ENCODE measurements around the gene MYO1H. TPM values are rescaled to one million over a fixed set of nuclear protein-coding genes. Genes with fewer than 3 reads are reported as not detected.

The MYO1H gene
- total RNA-seq, 1 experiment from 2014 or later: 0.26 TPM

DNA sequence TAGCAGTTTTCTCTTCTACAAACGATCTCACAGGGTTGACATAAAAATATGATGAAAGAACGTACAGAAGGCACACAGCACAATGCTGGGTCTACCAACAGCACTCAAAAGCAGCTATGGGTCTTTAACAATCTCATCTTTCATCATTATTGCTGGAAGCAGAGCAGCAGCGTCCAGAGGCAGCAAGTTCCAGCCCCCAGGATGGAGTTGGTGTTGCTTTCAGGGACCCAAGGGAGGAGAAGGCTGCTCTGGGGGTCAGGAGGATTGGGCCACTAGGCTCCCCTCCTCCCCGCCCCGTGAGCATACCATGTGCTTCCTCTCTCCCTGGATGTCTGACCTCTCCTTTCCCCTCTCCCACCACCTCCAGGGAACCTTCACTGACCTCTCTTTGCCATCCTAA, 116.1 kb downstream of the MYO1H start:
- H2AK5ac ChIP-seq (ENCODE audit: insufficient read length, low read length): no peak overlapping the region
- no peak overlapping the region for H3K4ac ChIP-seq (ENCODE audit: low read depth, low read length)
- H2BK120ac ChIP-seq (ENCODE audit: low read depth, low read length, poor library complexity, severe bottlenecking): no peak overlapping the region
- no peak overlapping the region for H2BK5ac ChIP-seq (ENCODE audit: insufficient read length, low read length)
- no peak overlapping the region for H4K5ac ChIP-seq (ENCODE audit: insufficient read length, low read depth, low read length)
- no peak overlapping the region for H3K18ac ChIP-seq (ENCODE audit: insufficient read length, low read depth, low read length)
- H3K56ac ChIP-seq (ENCODE audit: insufficient read length, low read depth, low read length): no peak overlapping the region
- Mint-ChIP-seq H3K27ac (peak overlapping the region; percentile 10 to 82 (median 68); a peak in 6 of 7 replicates), H3K4me1 (peaks cover 76 to 86% of the 10 kb centered on the region in 2 experiments), H3K9me3 (no peaks in the 10 kb centered on the region; a peak in 2 of 5 replicates), H3K4me3 (peak overlapping the region; percentile 9 to 51), H3K27me3 (ENCODE audit: low read depth) (no peaks in the 10 kb centered on the region), H3K36me3 (ENCODE audit: insufficient read depth in 1 of 3, low read depth in 3 of 3) (peaks cover 11 to 48% (median 30%) of the 10 kb centered on the region in 3 experiments; a peak in 6 of 7 replicates)
- H3T11ph ChIP-seq (ENCODE audit: low read length): no peak overlapping the region
- H2AFZ ChIP-seq (ENCODE audit: low read length): no peak overlapping the region
- H3K23me2 ChIP-seq (ENCODE audit: insufficient read length, low read depth, low read length, poor library complexity, severe bottlenecking): no peaks in the 10 kb centered on the region
- no peak overlapping the region for H4K91ac ChIP-seq (ENCODE audit: insufficient read length, low read depth, low read length)
- DNase-seq: no peak
- WGBS (ENCODE audit: extremely low coverage, insufficient read length, low lambda C conversion rate): no CpG with 5 or more reads among the region's 5 CpGs
- H3K14ac ChIP-seq (ENCODE audit: insufficient read depth, low read length): peak overlapping the region; percentile 10; the same call in 1 of the 2 replicates
- TF ChIP-seq, protein P1, sequence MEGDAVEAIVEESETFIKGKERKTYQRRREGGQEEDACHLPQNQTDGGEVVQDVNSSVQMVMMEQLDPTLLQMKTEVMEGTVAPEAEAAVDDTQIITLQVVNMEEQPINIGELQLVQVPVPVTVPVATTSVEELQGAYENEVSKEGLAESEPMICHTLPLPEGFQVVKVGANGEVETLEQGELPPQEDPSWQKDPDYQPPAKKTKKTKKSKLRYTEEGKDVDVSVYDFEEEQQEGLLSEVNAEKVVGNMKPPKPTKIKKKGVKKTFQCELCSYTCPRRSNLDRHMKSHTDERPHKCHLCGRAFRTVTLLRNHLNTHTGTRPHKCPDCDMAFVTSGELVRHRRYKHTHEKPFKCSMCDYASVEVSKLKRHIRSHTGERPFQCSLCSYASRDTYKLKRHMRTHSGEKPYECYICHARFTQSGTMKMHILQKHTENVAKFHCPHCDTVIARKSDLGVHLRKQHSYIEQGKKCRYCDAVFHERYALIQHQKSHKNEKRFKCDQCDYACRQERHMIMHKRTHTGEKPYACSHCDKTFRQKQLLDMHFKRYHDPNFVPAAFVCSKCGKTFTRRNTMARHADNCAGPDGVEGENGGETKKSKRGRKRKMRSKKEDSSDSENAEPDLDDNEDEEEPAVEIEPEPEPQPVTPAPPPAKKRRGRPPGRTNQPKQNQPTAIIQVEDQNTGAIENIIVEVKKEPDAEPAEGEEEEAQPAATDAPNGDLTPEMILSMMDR (conservative IDR thresholded peaks at IDR 0.05): no peak
- no peak overlapping the region for H2BK15ac ChIP-seq (ENCODE audit: low read depth, low read length)
- peaks cover 6% of the 10 kb centered on the region for H3K79me1 ChIP-seq (ENCODE audit: insufficient read depth, low read depth, low read length, poor library complexity, severe bottlenecking)
- H3K27me3 ChIP-seq (ENCODE audit: insufficient read depth, low read length): no peaks in the 10 kb centered on the region
- H3K4me1 ChIP-seq (ENCODE audit: insufficient read depth, low read length): peaks cover 38% of the 10 kb centered on the region
- H4K20me1 ChIP-seq (ENCODE audit: control insufficient read depth, insufficient read depth, insufficient read length): peaks cover 2% of the 10 kb centered on the region
- H3K27ac ChIP-seq (ENCODE audit: insufficient read length, low read depth, low read length): peak overlapping the region; percentile 21
- H4K8ac ChIP-seq (replicated peaks; ENCODE audit: insufficient read length, low read depth, low read length): no peak overlapping the region
- no peak overlapping the region for H2BK20ac ChIP-seq (ENCODE audit: low read depth, low read length, poor library complexity, severe bottlenecking)
- H3K9ac ChIP-seq (ENCODE audit: extremely low read depth, insufficient read length, low read length): no peak overlapping the region
- H3K4me2 ChIP-seq (ENCODE audit: insufficient read depth, insufficient read length, low read length): peak overlapping the region; percentile 35
- H3K23ac ChIP-seq (ENCODE audit: insufficient read length, low read depth, low read length): no peak overlapping the region
- no peaks in the 10 kb centered on the region for H3K9me3 ChIP-seq (ENCODE audit: control insufficient read depth, low read depth, low read length)
- H2BK12ac ChIP-seq (ENCODE audit: insufficient read length, low read depth, low read length): no peak overlapping the region
- H3K79me2 ChIP-seq (ENCODE audit: insufficient read depth, low read length): peaks cover 22% of the 10 kb centered on the region; the same call in 1 of the 2 replicates

All from H9 (cell line).